H1 (cell line): ENCODE results near the gene ATF3. TPM values are rescaled to one million over a fixed set of nuclear protein-coding genes. Genes with fewer than 3 reads are reported as not detected.

ENCODE experiments used
- PHF8 ChIP-seq: fragments of 200-600 bp; sonication (generic); conservative IDR thresholded peaks from 2 replicates; pipeline ENCODE4 v1.7.1; 2012; ENCODE audit warnings: low read depth, mild to moderate bottlenecking, inconsistent platforms, low read length, moderate library complexity
- POLR2AphosphoS5 ChIP-seq: IDR thresholded peaks from 2 replicates; pipeline ENCODE4 v1.6.1; 2011; ENCODE audit warnings: low read depth, low read length
- RBBP5 ChIP-seq: IDR thresholded peaks from 2 replicates; pipeline ENCODE4 v1.7.1; 2012; ENCODE audit warnings: low read depth, mild to moderate bottlenecking, inconsistent platforms, low read length, moderate library complexity, borderline replicate concordance
- TAF7 ChIP-seq: optimal IDR thresholded peaks from 2 replicates; pipeline ENCODE3; 2011; ENCODE audit warnings: low read depth, mild to moderate bottlenecking, inconsistent platforms, low read length, moderate library complexity, borderline replicate concordance
- polyA plus RNA-seq, 7 experiments: library from polyadenylated mRNA; depleted of rRNA in 3 of 7; stranded (reverse) in 5 of 7; unstranded in 2 of 7; fragments of >200 nt in 5 of 7; fragments of 200-250 nt in 2 of 7; gene quantifications; 1 replicate in 5 of 7; 2 replicates in 1 of 7; 4 replicates in 1 of 7; pipeline versions ENCODE4 v1.2.1 to v1.2.3, GENCODE V29; 2011 to 2013; ENCODE audit warnings: missing spikeins in 2 of 7, mixed read lengths in 2 of 7
- total RNA-seq: library from RNA; stranded (reverse); fragmentation: NEBNext Ultra II Directional; extraction: Animal tissue kit (Norgen Biotek cat#: 25700); gene quantifications from 2 replicates; pipeline ENCODE4 v1.2.1, GENCODE V29; 2021

ATF3 gene
- total and polyA plus RNA-seq, 2 of the 8 experiments (the other 6 are each of a cell fraction or from before 2014, with no cell fraction given), result 12.2 to 27.7 TPM

DNA sequence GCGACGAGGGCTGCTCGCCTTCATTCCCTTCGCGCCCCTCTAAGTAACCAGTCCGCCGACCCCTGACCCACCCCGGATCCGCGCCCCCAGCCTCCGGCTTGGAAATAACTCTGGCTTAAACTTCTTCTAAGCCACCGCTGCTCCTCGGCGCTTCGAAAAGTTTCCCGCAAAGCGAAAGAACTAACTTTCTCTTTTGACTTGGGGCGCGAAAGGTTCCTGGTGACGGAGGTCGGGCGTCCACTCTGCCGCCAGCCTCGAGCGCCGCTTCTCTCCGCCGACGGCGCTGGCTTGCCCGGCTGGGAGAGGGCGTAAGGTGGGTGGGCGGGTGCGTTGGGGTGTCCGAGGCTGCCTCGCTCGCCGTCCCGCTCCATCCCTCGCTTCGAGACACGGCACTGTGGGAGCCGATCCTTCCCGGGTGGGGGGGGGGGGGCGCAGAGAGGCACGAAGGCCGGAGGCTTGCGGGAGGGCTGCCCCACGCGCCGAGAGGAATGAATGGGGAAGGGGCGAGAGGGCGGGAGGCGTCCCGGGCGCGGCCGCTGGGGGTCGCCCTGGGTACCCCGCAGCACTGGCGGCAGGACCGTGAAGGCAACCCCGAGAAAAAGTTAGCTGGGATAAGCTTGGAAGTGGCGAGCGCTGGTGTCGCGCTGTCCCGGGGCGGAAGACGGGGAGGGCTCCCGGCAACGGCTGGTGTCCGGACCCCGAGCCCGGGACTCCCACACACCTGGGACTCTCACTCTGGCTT lies 569 bp downstream of the ATF3 start (continued):
- TF ChIP-seq TAF7 (peak; percentile 16), RBBP5 (peak; percentile 55; the same call in 1 of the 2 replicates), PHF8 (0 out of 2 replicates have a peak, but pooled peaks have one; percentile 0), POLR2AphosphoS5 (peak; percentile 66; the same call in 1 of the 2 replicates)
